CD4-positive, alpha-beta T cell treated with Interleukin-17A for 1 hour (primary cell): Measurements from ENCODE around the gene DARS1.
"Not testable (repeated sequence)": the region's sequence is repeated elsewhere in the genome, so short reads cannot be mapped to it uniquely, and the experiment has no call there.

Experiments used
- DNase-seq: peaks from one replicate; pipeline ENCODE4 v3.0.0-alpha.2; 2020

Gene DARS1

GRCh38 chr2:135980434-135981079 lies 4.9 kb downstream of the DARS1 start:
- DNase-seq, result no peak

GRCh38 chr2:135975702-135976101 lies 9.7 kb downstream of the DARS1 start:
- no peak for DNase-seq

GRCh38 chr2:135974036-135974435 lies 11.4 kb downstream of the DARS1 start:
- DNase-seq, result no peak

GRCh38 chr2:135969655-135970387 lies 15.6 kb downstream of the DARS1 start:
- DNase-seq, result no peak

GRCh38 chr2:135965756-135966155 lies 19.7 kb downstream of the DARS1 start:
- DNase-seq, result no peak

GRCh38 chr2:135964404-135964803 lies 21.0 kb downstream of the DARS1 start:
- not testable (repeated sequence) for DNase-seq

GRCh38 chr2:135963841-135964240 lies 21.6 kb downstream of the DARS1 start:
- no peak for DNase-seq

- DNase-seq, result no peak
Observed at GRCh38 chr2:135962366-135963123, 22.9 kb downstream of the DARS1 start.

GRCh38 chr2:135960656-135961551 lies 24.5 kb downstream of the DARS1 start:
- DNase-seq, result peak; percentile 50

- no peak for DNase-seq
Observed at GRCh38 chr2:135960150-135960549, 25.3 kb downstream of the DARS1 start.

- DNase-seq, result not testable (repeated sequence)
Observed at GRCh38 chr2:135958927-135959326, 26.5 kb downstream of the DARS1 start.

GRCh38 chr2:135954020-135954601 lies 31.3 kb downstream of the DARS1 start:
- DNase-seq, result peak; percentile 56

GRCh38 chr2:135952891-135953290 lies 32.5 kb downstream of the DARS1 start:
- no peak for DNase-seq

GRCh38 chr2:135951041-135951583 lies 34.3 kb downstream of the DARS1 start:
- no peak for DNase-seq

GRCh38 chr2:135949451-135950234 lies 35.8 kb downstream of the DARS1 start:
- no peak for DNase-seq

GRCh38 chr2:135948642-135949355 lies 36.6 kb downstream of the DARS1 start:
- peak; percentile 59 for DNase-seq

- no peak for DNase-seq
Observed at GRCh38 chr2:135948141-135948540, 37.3 kb downstream of the DARS1 start.

GRCh38 chr2:135947483-135947882 lies 37.9 kb downstream of the DARS1 start:
- no peak for DNase-seq

GRCh38 chr2:135945526-135945925 lies 39.9 kb downstream of the DARS1 start:
- no peak for DNase-seq

- no peak for DNase-seq
Observed at GRCh38 chr2:135944625-135945024, 40.8 kb downstream of the DARS1 start.
